Peyer's patch (tissue), 4 donors: ENCODE measurements around the gene CXorf65.

Experiments
- CTCF ChIP-seq, 6 experiments: fragments of 450-650 bp in 4 of 6; fragments of 200-600 bp in 2 of 6; sonication (generic) in 1 of 6; IDR thresholded peaks; one replicate each; pipeline ENCODE4 v1.5.1; 2017 to 2019; ENCODE audit warnings: antibody characterized with exemption in 6 of 6, mild to moderate bottlenecking in 3 of 6, moderate library complexity in 1 of 6
- POLR2A ChIP-seq, 2 donors: fragments of 450-650 bp; IDR thresholded peaks; one replicate each; pipeline ENCODE4 v1.5.1; 2017; ENCODE audit warnings: antibody characterized with exemption in 2 of 2, mild to moderate bottlenecking in 2 of 2, moderate library complexity in 2 of 2

- TF ChIP-seq CTCF (IDR thresholded peaks at IDR 0.05) (no peak), POLR2A (IDR thresholded peaks at IDR 0.05) (no peak)
Measured at GRCh38 chrX:71105628-71106027, 912 bp downstream of the CXorf65 start.
